Jurkat, Clone E6-1 (cell line): ENCODE data around the gene ANAPC16.
A peak's percentile ranks its signal among the peaks of the same experiment; 100 is the strongest.
"Not testable (repeated sequence)": the region's sequence is repeated elsewhere in the genome, so short reads cannot be mapped to it uniquely, and the experiment has no call there.

Experiments
- DNase-seq: peaks from one replicate; pipeline ENCODE4 v3.0.0-alpha.2; 2011; ENCODE audit warnings: low read depth, low spot score
- H3K4me3 ChIP-seq: 2 replicates; pipeline ENCODE4 v1.5.1; 2011; ENCODE audit warnings: mild to moderate bottlenecking, low read length, control low read depth, moderate library complexity

Gene ANAPC16

GRCh38 chr10:72206511-72207229 is 9.1 kb upstream of the ANAPC16 start:
- DNase-seq, result no peak
- no peak overlapping the region for H3K4me3 ChIP-seq

- not testable (repeated sequence) for H3K4me3 ChIP-seq
- DNase-seq, result peak; percentile 65
Observed at GRCh38 chr10:72208526-72208925, 7.3 kb upstream of the ANAPC16 start.

GRCh38 chr10:72211381-72211780 is 4.4 kb upstream of the ANAPC16 start:
- H3K4me3 ChIP-seq, DNase-seq: not testable (repeated sequence)

- not testable (repeated sequence) for DNase-seq, H3K4me3 ChIP-seq
Observed at GRCh38 chr10:72211832-72212231, 4.0 kb upstream of the ANAPC16 start.

- H3K4me3 ChIP-seq, result peak overlapping the region; percentile 33
- peak; percentile 32 for DNase-seq
Observed at GRCh38 chr10:72218325-72218724, 2.5 kb downstream of the ANAPC16 start.

- H3K4me3 ChIP-seq, result peak overlapping the region; percentile 33
Observed at GRCh38 chr10:72218726-72219125, 2.9 kb downstream of the ANAPC16 start.

GRCh38 chr10:72219235-72219814 is 3.5 kb downstream of the ANAPC16 start:
- DNase-seq, result no peak
- no peak overlapping the region for H3K4me3 ChIP-seq

More at GRCh38 chr10:72218726-72219125, 2.9 kb downstream of the ANAPC16 start:
- peak; percentile 66 for DNase-seq

GRCh38 chr10:72220637-72221036 is 4.8 kb downstream of the ANAPC16 start:
- no peak overlapping the region for H3K4me3 ChIP-seq
- no peak for DNase-seq

GRCh38 chr10:72221278-72221677 is 5.5 kb downstream of the ANAPC16 start:
- no peak overlapping the region for H3K4me3 ChIP-seq
- no peak for DNase-seq

- no peak for DNase-seq
- no peak overlapping the region for H3K4me3 ChIP-seq
Observed at GRCh38 chr10:72223743-72224101, 7.9 kb downstream of the ANAPC16 start.

- DNase-seq, H3K4me3 ChIP-seq: not testable (repeated sequence)
Observed at GRCh38 chr10:72224191-72224590, 8.4 kb downstream of the ANAPC16 start.

- DNase-seq, result no peak
- H3K4me3 ChIP-seq, result no peak overlapping the region
Observed at GRCh38 chr10:72226418-72227027, 10.7 kb downstream of the ANAPC16 start.

- H3K4me3 ChIP-seq, result no peak overlapping the region
- no peak for DNase-seq
Observed at GRCh38 chr10:72227826-72228225, 12.0 kb downstream of the ANAPC16 start.

- no peak for DNase-seq
Observed at GRCh38 chr10:72228318-72228751, 12.5 kb downstream of the ANAPC16 start.

GRCh38 chr10:72229261-72230251 is 13.7 kb downstream of the ANAPC16 start:
- no peak for DNase-seq
- H3K4me3 ChIP-seq, result no peak overlapping the region

More at GRCh38 chr10:72228318-72228751, 12.5 kb downstream of the ANAPC16 start:
- H3K4me3 ChIP-seq, result no peak overlapping the region

- no peak for DNase-seq
- H3K4me3 ChIP-seq, result no peak overlapping the region
Observed at GRCh38 chr10:72233621-72234020, 17.8 kb downstream of the ANAPC16 start.

GRCh38 chr10:72234560-72235095 is 18.8 kb downstream of the ANAPC16 start:
- no peak for DNase-seq
- no peak overlapping the region for H3K4me3 ChIP-seq

- H3K4me3 ChIP-seq, result no peak overlapping the region
- no peak for DNase-seq
Observed at GRCh38 chr10:72235544-72236279, 19.9 kb downstream of the ANAPC16 start.
